OCI-LY1 (cell line): ENCODE measurements around the gene MXD1.

Experiments
- CTCF ChIP-seq: fragments of 200-600 bp; sonication (generic), shearing (Covaris generic); IDR thresholded peaks from 2 replicates; pipeline ENCODE4 v1.5.1; 2017; ENCODE audit warnings: mild to moderate bottlenecking, antibody characterized with exemption, low read length, moderate library complexity, mixed read lengths
- EZH2 ChIP-seq: fragments of 200-600 bp; sonication (generic), shearing (Covaris generic); IDR thresholded peaks from 2 replicates; pipeline ENCODE4 v1.8.0; 2017; ENCODE audit warnings: borderline replicate concordance, mixed run types, mild to moderate bottlenecking, antibody characterized with exemption, low read length, moderate library complexity, mixed read lengths

DNA sequence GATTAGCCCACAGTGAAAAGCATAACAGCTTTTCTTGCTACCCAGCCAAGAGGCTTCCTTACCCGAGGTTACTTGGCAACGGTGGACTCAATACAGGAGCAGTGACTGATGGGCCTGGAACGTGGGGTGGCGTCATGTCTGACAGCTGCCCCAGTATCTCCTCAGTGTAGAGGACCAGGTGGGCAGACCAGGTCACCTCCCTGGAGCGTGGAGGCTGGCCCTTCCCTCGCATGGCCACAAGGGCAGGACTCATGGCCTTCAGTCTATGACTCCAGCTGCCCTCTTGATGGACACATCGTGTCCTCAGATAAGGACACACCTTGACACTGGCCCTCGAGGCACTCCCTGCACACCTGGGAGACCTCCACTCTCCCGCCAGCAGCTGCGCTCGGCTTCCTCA, 40.1 kb downstream of the MXD1 start:
- TF ChIP-seq CTCF = no peak
- no peak for TF ChIP-seq EZH2
